ENCODE results near the gene CLEC3B.
"Not testable (repeated sequence)": the region's sequence is repeated elsewhere in the genome, so short reads cannot be mapped to it uniquely, and the experiment has no call there.

DNA sequence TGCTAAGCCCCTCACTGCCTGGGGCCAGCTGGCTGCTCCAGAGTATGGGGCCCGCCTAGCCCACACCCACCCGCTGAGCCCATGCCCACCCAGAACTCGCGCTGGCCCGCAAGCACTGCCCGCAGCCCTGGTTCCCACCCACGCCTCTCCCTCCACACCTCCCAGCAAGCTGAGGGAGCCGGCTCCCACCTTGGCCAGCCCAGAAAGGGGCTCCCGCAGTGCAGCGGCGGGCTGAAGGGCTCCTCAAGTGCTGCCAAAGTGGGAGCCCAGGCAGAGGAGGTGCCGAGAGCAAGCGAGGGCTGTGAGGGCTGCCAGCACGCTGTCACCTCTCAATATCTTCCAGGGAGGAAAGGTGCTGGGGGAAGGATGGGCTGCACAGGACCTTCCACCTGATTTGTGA, 39.8 kb upstream of the CLEC3B start:
- TF ChIP-seq POLR2A, CTCF, POLR2AphosphoS5 (IDR thresholded peaks at IDR 0.05): not testable (repeated sequence)
